HepG2 (cell line): ENCODE data around the gene NUDT7. TPM values are rescaled to one million over a fixed set of nuclear protein-coding genes. Genes with fewer than 3 reads are reported as not detected.

Experiments
- ETV6 ChIP-seq: sonication (generic); formaldehyde crosslinking; conservative IDR thresholded peaks from 2 replicates; pipeline ENCODE4 v1.4.0; 2020; ENCODE audit warnings: missing genetic modification reagents
- HNRNPUL1 ChIP-seq: fragments of 200-400 bp; formaldehyde crosslinking; IDR thresholded peaks from 2 replicates; pipeline ENCODE4 v1.6.1; 2017; ENCODE audit warnings: low read depth, mild to moderate bottlenecking, low read length, moderate library complexity
- RCOR2 ChIP-seq: IDR thresholded peaks from 2 replicates; pipeline ENCODE4 v1.6.1; 2016; ENCODE audit warnings: missing biosample characterization, missing genetic modification reagents
- TOE1 ChIP-seq: sonication (generic); formaldehyde crosslinking; IDR thresholded peaks from 2 replicates; pipeline ENCODE4 v1.4.0; 2020; ENCODE audit warnings: mild to moderate bottlenecking, missing genetic modification reagents
- ZMAT3 ChIP-seq: sonication (generic); formaldehyde crosslinking; conservative IDR thresholded peaks from 2 replicates; pipeline ENCODE4 v1.7.0; 2021; ENCODE audit warnings: missing genetic modification reagents
- polyA plus RNA-seq, 8 experiments: library from polyadenylated mRNA; depleted of rRNA in 3 of 8; stranded (reverse) in 7 of 8; unstranded in 1 of 8; fragments of >200 nt; fragmentation: Illumina TruSeq in 4 of 8; extraction: Trizol in 4 of 8; gene quantifications; 2 replicates each; pipeline versions ENCODE4 v1.2.1 to v1.2.3, GENCODE V29; 2011 to 2016; ENCODE audit warnings: low read depth in 4 of 8, missing spikeins in 1 of 8, mixed read lengths in 1 of 8; ENCODE audit not compliant: insufficient read depth in 1 of 8
- total RNA-seq, 5 experiments: library from RNA; depleted of rRNA; stranded (reverse); fragments of >200 nt; fragmentation: Illumina TruSeq; extraction: Trizol; gene quantifications; 2 replicates each; pipeline ENCODE4 v1.2.3, GENCODE V29; 2016; ENCODE audit warnings: low read depth in 1 of 5
- TF ChIP-seq, protein P1 (sequence below): sonication (generic); formaldehyde crosslinking; IDR thresholded peaks from 2 replicates; pipeline ENCODE4 v1.5.1; 2020; ENCODE audit warnings: mild to moderate bottlenecking, missing genetic modification reagents, moderate library complexity
- TF ChIP-seq, protein P2 (sequence below): sonication (generic); formaldehyde crosslinking; IDR thresholded peaks from 2 replicates; pipeline ENCODE4 v1.5.0; 2020; ENCODE audit warnings: mild to moderate bottlenecking, missing genetic modification reagents, borderline replicate concordance
- TF ChIP-seq, protein P3 (sequence below): sonication (generic); formaldehyde crosslinking; IDR thresholded peaks from 2 replicates; pipeline ENCODE4 v1.4.0; 2020; ENCODE audit warnings: missing genetic modification reagents, borderline replicate concordance
- TF ChIP-seq, protein P4 (sequence below): sonication (generic); formaldehyde crosslinking; IDR thresholded peaks from 2 replicates; pipeline ENCODE4 v1.4.0; 2020; ENCODE audit warnings: missing genetic modification reagents, mild to moderate bottlenecking, borderline replicate concordance
- TF ChIP-seq, protein P5 (sequence below): sonication (generic); formaldehyde crosslinking; IDR thresholded peaks from 2 replicates; pipeline ENCODE4 v1.4.0; 2020; ENCODE audit warnings: missing genetic modification reagents

NUDT7 gene
- total and polyA plus RNA-seq, 2 of the 13 experiments (the other 11 are each of a cell fraction or from before 2014, with no cell fraction given): 14.3 to 23.9 TPM

DNA sequence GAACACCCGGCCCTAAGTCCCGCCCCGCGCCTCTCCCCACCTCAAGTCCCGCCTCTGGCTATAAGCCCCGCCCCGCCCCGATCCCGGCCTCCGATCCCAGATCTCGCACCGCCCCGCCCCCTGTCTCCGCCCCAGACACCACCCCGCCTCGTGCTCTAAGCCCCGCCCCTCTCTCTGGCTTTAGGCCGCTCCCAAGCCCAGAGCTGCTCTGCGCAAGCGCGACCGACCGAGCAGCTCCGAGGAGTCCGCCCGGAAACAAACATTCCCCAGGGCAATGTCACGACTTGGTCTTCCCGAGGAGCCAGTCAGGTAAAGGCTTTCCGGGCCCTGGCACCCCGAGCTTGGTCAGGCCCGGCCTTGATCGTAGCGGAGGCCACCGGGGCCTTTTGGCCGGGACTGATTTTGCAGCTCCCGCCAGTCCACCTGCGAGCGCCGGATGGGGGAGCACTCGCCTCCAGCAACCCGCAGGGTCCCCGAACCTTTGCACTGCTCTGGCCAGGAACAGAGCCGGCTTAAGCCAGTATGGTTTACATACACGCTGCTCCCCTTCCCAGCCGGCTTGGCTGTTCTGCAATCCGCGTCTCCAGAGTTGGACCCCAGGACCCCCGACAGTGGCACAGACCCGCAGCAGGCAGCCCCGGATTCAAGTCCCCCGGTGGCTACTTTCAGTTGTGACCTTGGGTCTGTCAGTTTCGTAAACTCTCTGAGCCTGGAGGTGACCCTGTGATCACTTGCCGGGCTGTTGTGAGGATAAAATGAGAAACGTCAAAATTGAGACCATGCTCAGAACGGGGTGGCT lies at the start of gene NUDT7 (continued):
- TF ChIP-seq, protein P1, sequence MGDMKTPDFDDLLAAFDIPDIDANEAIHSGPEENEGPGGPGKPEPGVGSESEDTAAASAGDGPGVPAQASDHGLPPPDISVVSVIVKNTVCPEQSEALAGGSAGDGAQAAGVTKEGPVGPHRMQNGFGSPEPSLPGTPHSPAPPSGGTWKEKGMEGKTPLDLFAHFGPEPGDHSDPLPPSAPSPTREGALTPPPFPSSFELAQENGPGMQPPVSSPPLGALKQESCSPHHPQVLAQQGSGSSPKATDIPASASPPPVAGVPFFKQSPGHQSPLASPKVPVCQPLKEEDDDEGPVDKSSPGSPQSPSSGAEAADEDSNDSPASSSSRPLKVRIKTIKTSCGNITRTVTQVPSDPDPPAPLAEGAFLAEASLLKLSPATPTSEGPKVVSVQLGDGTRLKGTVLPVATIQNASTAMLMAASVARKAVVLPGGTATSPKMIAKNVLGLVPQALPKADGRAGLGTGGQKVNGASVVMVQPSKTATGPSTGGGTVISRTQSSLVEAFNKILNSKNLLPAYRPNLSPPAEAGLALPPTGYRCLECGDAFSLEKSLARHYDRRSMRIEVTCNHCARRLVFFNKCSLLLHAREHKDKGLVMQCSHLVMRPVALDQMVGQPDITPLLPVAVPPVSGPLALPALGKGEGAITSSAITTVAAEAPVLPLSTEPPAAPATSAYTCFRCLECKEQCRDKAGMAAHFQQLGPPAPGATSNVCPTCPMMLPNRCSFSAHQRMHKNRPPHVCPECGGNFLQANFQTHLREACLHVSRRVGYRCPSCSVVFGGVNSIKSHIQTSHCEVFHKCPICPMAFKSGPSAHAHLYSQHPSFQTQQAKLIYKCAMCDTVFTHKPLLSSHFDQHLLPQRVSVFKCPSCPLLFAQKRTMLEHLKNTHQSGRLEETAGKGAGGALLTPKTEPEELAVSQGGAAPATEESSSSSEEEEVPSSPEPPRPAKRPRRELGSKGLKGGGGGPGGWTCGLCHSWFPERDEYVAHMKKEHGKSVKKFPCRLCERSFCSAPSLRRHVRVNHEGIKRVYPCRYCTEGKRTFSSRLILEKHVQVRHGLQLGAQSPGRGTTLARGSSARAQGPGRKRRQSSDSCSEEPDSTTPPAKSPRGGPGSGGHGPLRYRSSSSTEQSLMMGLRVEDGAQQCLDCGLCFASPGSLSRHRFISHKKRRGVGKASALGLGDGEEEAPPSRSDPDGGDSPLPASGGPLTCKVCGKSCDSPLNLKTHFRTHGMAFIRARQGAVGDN: peak; percentile 94
- TF ChIP-seq, protein P2, sequence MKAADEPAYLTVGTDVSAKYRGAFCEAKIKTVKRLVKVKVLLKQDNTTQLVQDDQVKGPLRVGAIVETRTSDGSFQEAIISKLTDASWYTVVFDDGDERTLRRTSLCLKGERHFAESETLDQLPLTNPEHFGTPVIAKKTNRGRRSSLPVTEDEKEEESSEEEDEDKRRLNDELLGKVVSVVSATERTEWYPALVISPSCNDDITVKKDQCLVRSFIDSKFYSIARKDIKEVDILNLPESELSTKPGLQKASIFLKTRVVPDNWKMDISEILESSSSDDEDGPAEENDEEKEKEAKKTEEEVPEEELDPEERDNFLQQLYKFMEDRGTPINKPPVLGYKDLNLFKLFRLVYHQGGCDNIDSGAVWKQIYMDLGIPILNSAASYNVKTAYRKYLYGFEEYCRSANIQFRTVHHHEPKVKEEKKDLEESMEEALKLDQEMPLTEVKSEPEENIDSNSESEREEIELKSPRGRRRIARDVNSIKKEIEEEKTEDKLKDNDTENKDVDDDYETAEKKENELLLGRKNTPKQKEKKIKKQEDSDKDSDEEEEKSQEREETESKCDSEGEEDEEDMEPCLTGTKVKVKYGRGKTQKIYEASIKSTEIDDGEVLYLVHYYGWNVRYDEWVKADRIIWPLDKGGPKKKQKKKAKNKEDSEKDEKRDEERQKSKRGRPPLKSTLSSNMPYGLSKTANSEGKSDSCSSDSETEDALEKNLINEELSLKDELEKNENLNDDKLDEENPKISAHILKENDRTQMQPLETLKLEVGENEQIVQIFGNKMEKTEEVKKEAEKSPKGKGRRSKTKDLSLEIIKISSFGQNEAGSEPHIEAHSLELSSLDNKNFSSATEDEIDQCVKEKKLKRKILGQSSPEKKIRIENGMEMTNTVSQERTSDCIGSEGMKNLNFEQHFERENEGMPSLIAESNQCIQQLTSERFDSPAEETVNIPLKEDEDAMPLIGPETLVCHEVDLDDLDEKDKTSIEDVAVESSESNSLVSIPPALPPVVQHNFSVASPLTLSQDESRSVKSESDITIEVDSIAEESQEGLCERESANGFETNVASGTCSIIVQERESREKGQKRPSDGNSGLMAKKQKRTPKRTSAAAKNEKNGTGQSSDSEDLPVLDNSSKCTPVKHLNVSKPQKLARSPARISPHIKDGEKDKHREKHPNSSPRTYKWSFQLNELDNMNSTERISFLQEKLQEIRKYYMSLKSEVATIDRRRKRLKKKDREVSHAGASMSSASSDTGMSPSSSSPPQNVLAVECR (CRISPR knock-in tag): peak; percentile 81
- TF ChIP-seq, protein P3, sequence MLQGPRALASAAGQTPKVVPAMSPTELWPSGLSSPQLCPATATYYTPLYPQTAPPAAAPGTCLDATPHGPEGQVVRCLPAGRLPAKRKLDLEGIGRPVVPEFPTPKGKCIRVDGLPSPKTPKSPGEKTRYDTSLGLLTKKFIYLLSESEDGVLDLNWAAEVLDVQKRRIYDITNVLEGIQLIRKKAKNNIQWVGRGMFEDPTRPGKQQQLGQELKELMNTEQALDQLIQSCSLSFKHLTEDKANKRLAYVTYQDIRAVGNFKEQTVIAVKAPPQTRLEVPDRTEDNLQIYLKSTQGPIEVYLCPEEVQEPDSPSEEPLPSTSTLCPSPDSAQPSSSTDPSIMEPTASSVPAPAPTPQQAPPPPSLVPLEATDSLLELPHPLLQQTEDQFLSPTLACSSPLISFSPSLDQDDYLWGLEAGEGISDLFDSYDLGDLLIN: no peak; the same call in 1 of the 2 replicates
- TF ChIP-seq TOE1 (CRISPR knock-in tag) (no peak), ZMAT3 (CRISPR knock-in tag) (peak; percentile 72), ETV6 (CRISPR knock-in tag) (0 out of 2 replicates have a peak, but pooled peaks have one; percentile 43), RCOR2 (CRISPR knock-in tag) (peak; percentile 48; the same call in 1 of the 2 replicates), HNRNPUL1 (no peak)
- TF ChIP-seq, protein P4, sequence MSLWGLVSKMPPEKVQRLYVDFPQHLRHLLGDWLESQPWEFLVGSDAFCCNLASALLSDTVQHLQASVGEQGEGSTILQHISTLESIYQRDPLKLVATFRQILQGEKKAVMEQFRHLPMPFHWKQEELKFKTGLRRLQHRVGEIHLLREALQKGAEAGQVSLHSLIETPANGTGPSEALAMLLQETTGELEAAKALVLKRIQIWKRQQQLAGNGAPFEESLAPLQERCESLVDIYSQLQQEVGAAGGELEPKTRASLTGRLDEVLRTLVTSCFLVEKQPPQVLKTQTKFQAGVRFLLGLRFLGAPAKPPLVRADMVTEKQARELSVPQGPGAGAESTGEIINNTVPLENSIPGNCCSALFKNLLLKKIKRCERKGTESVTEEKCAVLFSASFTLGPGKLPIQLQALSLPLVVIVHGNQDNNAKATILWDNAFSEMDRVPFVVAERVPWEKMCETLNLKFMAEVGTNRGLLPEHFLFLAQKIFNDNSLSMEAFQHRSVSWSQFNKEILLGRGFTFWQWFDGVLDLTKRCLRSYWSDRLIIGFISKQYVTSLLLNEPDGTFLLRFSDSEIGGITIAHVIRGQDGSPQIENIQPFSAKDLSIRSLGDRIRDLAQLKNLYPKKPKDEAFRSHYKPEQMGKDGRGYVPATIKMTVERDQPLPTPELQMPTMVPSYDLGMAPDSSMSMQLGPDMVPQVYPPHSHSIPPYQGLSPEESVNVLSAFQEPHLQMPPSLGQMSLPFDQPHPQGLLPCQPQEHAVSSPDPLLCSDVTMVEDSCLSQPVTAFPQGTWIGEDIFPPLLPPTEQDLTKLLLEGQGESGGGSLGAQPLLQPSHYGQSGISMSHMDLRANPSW: no peak
- TF ChIP-seq, protein P5, sequence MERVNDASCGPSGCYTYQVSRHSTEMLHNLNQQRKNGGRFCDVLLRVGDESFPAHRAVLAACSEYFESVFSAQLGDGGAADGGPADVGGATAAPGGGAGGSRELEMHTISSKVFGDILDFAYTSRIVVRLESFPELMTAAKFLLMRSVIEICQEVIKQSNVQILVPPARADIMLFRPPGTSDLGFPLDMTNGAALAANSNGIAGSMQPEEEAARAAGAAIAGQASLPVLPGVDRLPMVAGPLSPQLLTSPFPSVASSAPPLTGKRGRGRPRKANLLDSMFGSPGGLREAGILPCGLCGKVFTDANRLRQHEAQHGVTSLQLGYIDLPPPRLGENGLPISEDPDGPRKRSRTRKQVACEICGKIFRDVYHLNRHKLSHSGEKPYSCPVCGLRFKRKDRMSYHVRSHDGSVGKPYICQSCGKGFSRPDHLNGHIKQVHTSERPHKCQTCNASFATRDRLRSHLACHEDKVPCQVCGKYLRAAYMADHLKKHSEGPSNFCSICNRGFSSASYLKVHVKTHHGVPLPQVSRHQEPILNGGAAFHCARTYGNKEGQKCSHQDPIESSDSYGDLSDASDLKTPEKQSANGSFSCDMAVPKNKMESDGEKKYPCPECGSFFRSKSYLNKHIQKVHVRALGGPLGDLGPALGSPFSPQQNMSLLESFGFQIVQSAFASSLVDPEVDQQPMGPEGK: 0 out of 2 replicates have a peak, but pooled peaks have one; percentile 40
